Mucosa of stomach (tissue), 1 donor: Measurements from ENCODE around the gene SLC4A5.

Experiments
- H3K27me3 ChIP-seq: one replicate; pipeline ENCODE4 v1.7.0; 2013; ENCODE audit warnings: mild to moderate bottlenecking, low read length; ENCODE audit not compliant: control insufficient read depth, insufficient read depth
- H3K36me3 ChIP-seq: one replicate; pipeline ENCODE4 v1.7.0; 2013; ENCODE audit warnings: low read length; ENCODE audit not compliant: control insufficient read depth, insufficient read depth
- H3K4me1 ChIP-seq: one replicate; pipeline ENCODE4 v1.7.0; 2013; ENCODE audit warnings: mild to moderate bottlenecking, low read length; ENCODE audit not compliant: control insufficient read depth, insufficient read depth
- H3K4me3 ChIP-seq: one replicate; pipeline ENCODE4 v1.7.0; 2013; ENCODE audit warnings: low read length
- H3K9ac ChIP-seq: one replicate; pipeline ENCODE4 v1.7.0; 2013; ENCODE audit warnings: mild to moderate bottlenecking, low read length, moderate library complexity
- H3K9me3 ChIP-seq: one replicate; pipeline ENCODE4 v1.7.0; 2013; ENCODE audit warnings: mild to moderate bottlenecking, low read length, moderate library complexity; ENCODE audit not compliant: control insufficient read depth
- donor health status: Pancreatic carcinoma.

The SLC4A5 gene

GRCh38 chr2:74259733-74260132 lies 83.5 kb downstream of the SLC4A5 start:
- H3K4me1 ChIP-seq = peaks cover 6% of the 10 kb centered on the region
- H3K9ac ChIP-seq = no peak overlapping the region
- no peaks in the 10 kb centered on the region for H3K36me3 ChIP-seq

GRCh38 chr2:74259191-74259590 lies 84.0 kb downstream of the SLC4A5 start:
- Histone ChIP-seq H3K4me3 (no peak overlapping the region), H3K9ac (no peak overlapping the region), H3K9me3 (no peaks in the 10 kb centered on the region), H3K27me3 (no peaks in the 10 kb centered on the region), H3K4me1 (peaks cover 6% of the 10 kb centered on the region), H3K36me3 (no peaks in the 10 kb centered on the region)

More at GRCh38 chr2:74259733-74260132, 83.5 kb downstream of the SLC4A5 start:
- H3K4me3 ChIP-seq = no peak overlapping the region
- H3K9me3 ChIP-seq = no peaks in the 10 kb centered on the region
- no peaks in the 10 kb centered on the region for H3K27me3 ChIP-seq

- Histone ChIP-seq H3K36me3 (no peaks in the 10 kb centered on the region), H3K27me3 (no peaks in the 10 kb centered on the region), H3K9me3 (no peaks in the 10 kb centered on the region)
These were observed 87.5 kb downstream of the SLC4A5 start for GRCh38 chr2:74255660-74256213.

GRCh38 chr2:74253971-74254310 lies 89.3 kb downstream of the SLC4A5 start:
- no peak overlapping the region for H3K9ac ChIP-seq
- no peaks in the 10 kb centered on the region for H3K27me3 ChIP-seq
- no peaks in the 10 kb centered on the region for H3K9me3 ChIP-seq
- no peaks in the 10 kb centered on the region for H3K4me1 ChIP-seq
- no peak overlapping the region for H3K4me3 ChIP-seq
- H3K36me3 ChIP-seq = no peaks in the 10 kb centered on the region

More at GRCh38 chr2:74255660-74256213, 87.5 kb downstream of the SLC4A5 start:
- H3K9ac ChIP-seq = no peak overlapping the region
- no peak overlapping the region for H3K4me3 ChIP-seq
- H3K4me1 ChIP-seq = no peaks in the 10 kb centered on the region

GRCh38 chr2:74253306-74253970 lies 89.8 kb downstream of the SLC4A5 start:
- Histone ChIP-seq H3K36me3 (no peaks in the 10 kb centered on the region), H3K9me3 (no peaks in the 10 kb centered on the region), H3K4me1 (no peaks in the 10 kb centered on the region), H3K9ac (no peak overlapping the region), H3K4me3 (no peak overlapping the region), H3K27me3 (no peaks in the 10 kb centered on the region)

GRCh38 chr2:74252862-74253261 lies 90.4 kb downstream of the SLC4A5 start:
- H3K9me3 ChIP-seq = no peaks in the 10 kb centered on the region
- no peaks in the 10 kb centered on the region for H3K36me3 ChIP-seq
- no peak overlapping the region for H3K4me3 ChIP-seq
- H3K27me3 ChIP-seq = no peaks in the 10 kb centered on the region
- H3K4me1 ChIP-seq = no peaks in the 10 kb centered on the region
- no peak overlapping the region for H3K9ac ChIP-seq

- Histone ChIP-seq H3K4me1 (no peaks in the 10 kb centered on the region), H3K9me3 (no peaks in the 10 kb centered on the region), H3K36me3 (no peaks in the 10 kb centered on the region), H3K9ac (no peak overlapping the region), H3K4me3 (no peak overlapping the region), H3K27me3 (no peaks in the 10 kb centered on the region)
These were observed 91.2 kb downstream of the SLC4A5 start for GRCh38 chr2:74252036-74252435.

GRCh38 chr2:74250189-74250631 lies 93.0 kb downstream of the SLC4A5 start:
- Histone ChIP-seq H3K9me3 (no peaks in the 10 kb centered on the region), H3K36me3 (no peaks in the 10 kb centered on the region), H3K9ac (no peak overlapping the region), H3K4me3 (no peak overlapping the region), H3K4me1 (no peaks in the 10 kb centered on the region), H3K27me3 (no peaks in the 10 kb centered on the region)

- Histone ChIP-seq H3K4me1 (no peaks in the 10 kb centered on the region), H3K36me3 (no peaks in the 10 kb centered on the region), H3K4me3 (no peak overlapping the region), H3K27me3 (no peaks in the 10 kb centered on the region), H3K9ac (peak overlapping the region; percentile 31), H3K9me3 (no peaks in the 10 kb centered on the region)
These were observed 93.7 kb downstream of the SLC4A5 start for GRCh38 chr2:74249406-74250122.

- no peak overlapping the region for H3K4me3 ChIP-seq
- no peaks in the 10 kb centered on the region for H3K9me3 ChIP-seq
These were observed 96.6 kb downstream of the SLC4A5 start for GRCh38 chr2:74246496-74247195.

GRCh38 chr2:74244286-74244685 lies 98.9 kb downstream of the SLC4A5 start:
- Histone ChIP-seq H3K27me3 (no peaks in the 10 kb centered on the region), H3K4me1 (no peaks in the 10 kb centered on the region), H3K9me3 (no peaks in the 10 kb centered on the region), H3K9ac (no peak overlapping the region), H3K36me3 (no peaks in the 10 kb centered on the region), H3K4me3 (no peak overlapping the region)

More at GRCh38 chr2:74246496-74247195, 96.6 kb downstream of the SLC4A5 start:
- Histone ChIP-seq H3K36me3 (no peaks in the 10 kb centered on the region), H3K27me3 (no peaks in the 10 kb centered on the region), H3K4me1 (no peaks in the 10 kb centered on the region), H3K9ac (no peak overlapping the region)
